GM21717 (cell line): ENCODE data around the gene CXCR4.
A peak's percentile ranks its signal among the peaks of the same experiment; 100 is the strongest.

Experiments
- ATAC-seq: cut with Tn5 transposase; IDR thresholded peaks from one replicate; pipeline ENCODE4 v1.9.1; 2021; ENCODE audit warnings: mild to moderate bottlenecking, moderate library complexity; ENCODE audit not compliant: unreplicated experiment

CXCR4 gene

DNA sequence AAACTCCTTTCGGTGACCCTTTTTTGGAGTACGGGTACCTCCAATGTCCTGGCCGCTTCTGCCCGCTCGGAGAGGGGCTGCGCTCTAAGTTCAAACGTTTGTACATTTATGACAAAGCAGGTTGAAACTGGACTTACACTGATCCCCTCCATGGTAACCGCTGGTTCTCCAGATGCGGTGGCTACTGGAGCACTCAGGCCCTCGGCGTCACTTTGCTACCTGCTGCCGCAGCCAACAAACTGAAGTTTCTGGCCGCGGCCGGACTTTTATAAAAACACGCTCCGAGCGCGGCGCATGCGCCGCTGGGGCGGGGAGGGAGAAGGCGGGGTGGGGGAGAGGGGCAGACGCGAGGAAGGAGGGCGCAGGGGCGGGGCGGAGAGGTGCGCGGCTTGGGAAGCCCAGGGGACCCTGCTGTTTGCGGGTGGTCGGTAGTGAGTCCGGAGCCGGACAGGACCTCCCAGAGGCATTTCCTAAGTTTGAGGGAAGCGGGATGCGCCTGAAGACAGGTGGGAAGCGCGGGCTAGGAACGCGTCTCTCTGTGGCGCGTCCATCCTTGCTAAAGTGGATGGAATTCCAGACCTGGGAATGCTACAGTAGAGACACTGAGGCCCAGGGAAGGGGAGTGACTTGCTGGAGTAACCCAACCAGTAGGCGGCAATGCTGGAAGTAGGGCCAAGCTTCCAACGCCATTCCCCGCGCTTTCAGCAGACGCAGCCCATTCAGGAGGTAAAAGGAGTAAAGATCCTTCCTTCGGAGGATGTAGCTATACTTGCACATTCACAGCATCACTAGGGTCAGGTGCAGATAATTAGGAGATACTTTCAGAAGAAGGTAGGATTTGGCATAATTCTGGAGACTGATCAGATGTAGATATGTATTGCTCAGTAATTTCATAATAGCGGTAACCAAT, at the start of gene CXCR4:
CXCR4 (minus strand) TSS at position 241 of the 910 bp plus-strand sequence; CDS start at position 152, 89 bp downstream.
- peak; percentile 20 for ATAC-seq

GRCh38 chr2:136164280-136164776, 46.4 kb upstream of the CXCR4 start:
- ATAC-seq, result no peak

- no peak for ATAC-seq
These were observed 44.5 kb upstream of the CXCR4 start for GRCh38 chr2:136162438-136162837.

- ATAC-seq, result no peak
These were observed 38.5 kb upstream of the CXCR4 start for GRCh38 chr2:136156411-136156810.

DNA sequence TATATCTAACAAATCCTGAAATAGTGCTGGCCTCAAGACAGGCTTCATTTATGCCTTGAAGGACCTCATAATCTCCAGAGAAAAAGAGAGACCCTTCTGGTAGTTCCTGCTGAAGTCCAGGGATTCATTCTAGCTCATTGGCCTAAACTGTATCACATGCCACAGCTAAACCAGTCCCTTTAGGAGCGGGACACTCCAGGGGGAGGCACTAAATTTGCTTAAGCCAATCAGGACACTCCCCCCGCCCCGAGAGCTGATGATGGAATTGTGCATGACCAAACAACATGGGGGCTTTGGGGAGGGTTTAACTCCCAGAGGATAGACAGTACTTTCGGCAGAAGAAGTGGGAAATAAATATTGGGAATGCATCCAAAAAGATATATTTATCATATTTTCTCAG, 36.4 kb upstream of the CXCR4 start:
- ATAC-seq, result no peak

- no peak for ATAC-seq
These were observed 33.3 kb upstream of the CXCR4 start for GRCh38 chr2:136151021-136151971.

DNA sequence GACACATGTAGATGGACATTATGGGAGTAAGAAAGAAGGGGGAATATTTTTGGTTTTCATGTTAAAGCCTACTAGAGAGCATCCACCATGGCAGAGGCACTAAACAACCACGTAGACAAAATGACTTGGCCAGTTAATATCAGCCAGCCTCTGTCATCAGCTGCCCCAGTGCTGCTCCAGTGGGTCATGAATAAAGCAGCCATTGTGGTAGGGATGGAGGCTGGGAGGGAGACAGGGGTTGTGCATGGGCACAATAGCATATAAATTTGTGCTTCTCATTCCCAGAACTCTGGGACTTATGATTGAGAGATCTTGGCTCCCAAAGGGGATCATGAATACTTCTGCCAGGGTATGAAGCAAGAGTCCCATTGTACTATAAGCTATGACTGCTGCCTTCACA, 31.1 kb upstream of the CXCR4 start:
- no peak for ATAC-seq

- no peak for ATAC-seq
These were observed 28.6 kb upstream of the CXCR4 start for GRCh38 chr2:136146564-136146963.

GRCh38 chr2:136143603-136144451, 25.9 kb upstream of the CXCR4 start:
- no peak for ATAC-seq

- no peak for ATAC-seq
These were observed 23.7 kb upstream of the CXCR4 start for GRCh38 chr2:136141510-136142149.

DNA sequence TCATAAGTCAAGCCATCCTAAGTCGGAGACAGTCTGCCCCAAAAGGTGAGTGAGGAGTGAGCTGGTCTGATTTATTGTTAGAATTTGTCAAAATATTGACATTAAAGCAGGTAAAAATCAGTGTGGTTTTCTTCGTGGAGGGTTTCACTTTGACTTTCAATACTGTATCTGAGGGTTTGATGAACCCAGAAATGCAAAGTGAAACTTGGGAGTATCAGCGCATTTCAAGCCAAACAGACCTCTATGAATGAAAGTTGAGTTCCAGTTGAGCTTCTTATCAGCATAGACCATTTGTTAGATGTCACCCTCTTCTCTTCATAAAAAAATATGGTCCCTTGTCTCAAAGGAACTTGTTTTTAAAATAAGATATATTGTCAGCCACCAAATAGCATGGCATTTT, 21.7 kb upstream of the CXCR4 start:
- peak; percentile 44 for ATAC-seq

DNA sequence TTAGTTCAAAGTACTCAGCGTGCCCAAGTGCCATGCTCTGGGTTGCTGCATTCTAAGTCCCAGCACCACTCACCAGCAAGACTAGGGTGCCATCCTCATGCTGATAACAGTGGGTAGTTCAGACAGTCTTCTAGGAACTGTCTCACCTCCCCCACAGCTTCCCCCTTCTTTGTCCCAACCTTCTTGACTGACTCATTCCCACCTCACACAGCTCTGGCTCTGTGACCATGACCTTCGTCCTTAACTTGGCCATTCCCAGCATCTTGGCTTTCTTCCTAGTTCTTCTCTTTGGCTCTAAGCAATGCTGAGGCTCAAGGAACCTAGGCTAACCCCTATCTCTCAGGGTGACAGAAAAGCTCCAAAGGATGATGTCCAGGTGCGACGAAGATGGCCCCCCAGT, 20.0 kb upstream of the CXCR4 start:
- ATAC-seq, result no peak

DNA sequence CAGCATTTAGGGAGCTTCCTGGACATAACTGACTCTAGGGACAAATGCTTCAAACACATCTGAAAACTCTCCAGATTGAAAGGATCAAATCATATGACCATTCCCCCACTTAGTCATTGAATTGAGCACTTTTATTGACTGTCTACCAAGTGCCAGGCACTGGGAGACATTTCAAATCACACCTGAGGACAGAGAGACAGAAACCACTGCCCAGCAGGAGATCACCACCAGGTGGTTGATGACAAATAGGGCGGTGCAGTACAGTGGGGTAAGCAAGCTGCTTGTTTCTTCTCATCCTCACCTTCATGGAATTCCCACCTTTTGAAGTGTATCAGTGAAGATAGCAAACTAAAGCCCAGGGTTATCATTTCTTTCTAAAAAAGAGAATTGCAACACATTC, 19.0 kb upstream of the CXCR4 start:
- no peak for ATAC-seq

- ATAC-seq, result peak; percentile 37
These were observed 18.3 kb upstream of the CXCR4 start for GRCh38 chr2:136135921-136136906.

DNA sequence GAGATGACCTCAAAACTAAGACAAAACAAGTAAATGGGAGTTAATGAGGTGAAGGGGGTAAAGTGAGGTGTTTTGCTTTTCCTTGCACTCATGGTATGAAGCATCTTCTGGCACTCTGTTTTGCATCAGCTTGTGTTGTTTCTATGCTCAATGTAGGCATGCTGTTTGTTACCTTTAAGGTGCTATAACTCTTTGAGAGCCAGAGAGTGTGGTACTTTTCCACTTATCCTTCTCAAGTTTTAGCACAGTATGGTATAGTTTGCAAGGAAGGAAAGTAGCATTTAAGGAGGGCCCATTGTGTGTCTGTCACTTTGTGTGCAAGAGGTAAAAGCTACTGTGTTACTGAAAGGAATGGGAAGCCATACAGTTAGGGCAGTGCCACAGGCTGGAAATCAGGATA, 17.5 kb upstream of the CXCR4 start:
- ATAC-seq, result no peak

GRCh38 chr2:136134126-136134525, 16.2 kb upstream of the CXCR4 start:
- ATAC-seq, result peak; percentile 30

DNA sequence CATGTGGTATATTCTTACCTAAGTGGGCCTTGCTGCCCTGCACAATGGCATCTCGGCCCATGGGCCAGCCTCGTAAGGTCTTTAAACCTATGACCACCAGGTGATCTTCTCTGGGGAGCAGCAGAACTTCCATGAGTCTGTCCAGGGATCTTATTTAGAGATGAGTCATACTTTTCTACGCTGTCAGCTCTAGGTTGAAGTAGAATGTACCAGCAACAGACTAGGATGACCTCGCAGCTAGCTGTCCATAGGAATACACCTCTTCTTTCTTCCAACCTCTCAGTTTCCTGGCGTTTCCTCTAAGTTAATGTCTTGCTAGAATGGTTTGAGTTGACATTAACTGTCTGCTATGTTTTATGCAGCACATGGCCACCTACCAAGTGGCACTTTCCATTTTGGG, 15.6 kb upstream of the CXCR4 start:
- no peak for ATAC-seq

- ATAC-seq, result no peak
These were observed 15.2 kb upstream of the CXCR4 start for GRCh38 chr2:136133176-136133575.

GRCh38 chr2:136132825-136133155, 14.8 kb upstream of the CXCR4 start:
- ATAC-seq, result no peak
